ENCODE measurements around the gene REG3G. TPM values are rescaled to one million over a fixed set of nuclear protein-coding genes. Genes with fewer than 3 reads are reported as not detected.

REG3G gene
- not detected in 2 replicates for total RNA-seq (2012; rRNA removed)

GRCh38 chr2:79025421-79025820 lies at the start of gene REG3G:
REG3G (plus strand) TSS chr2:79025702; CDS start chr2:79026094, 392 bp downstream.
- no peak within 1 kb of the TSS for H3K4me3 ChIP-seq (ENCODE audit: low read length)
- no peaks in the 10 kb centered on the region for H3K4me1 ChIP-seq (ENCODE audit: control insufficient read depth, insufficient read depth, low read length)
- H3K9me3 ChIP-seq (replicated peaks; ENCODE audit: low read length): peaks cover 11% of the 10 kb centered on the region
- no peak within 1 kb of the TSS for H3K9ac ChIP-seq (ENCODE audit: low read depth, low read length)
- H3K4me2 ChIP-seq (ENCODE audit: low read length): no peak within 1 kb of the TSS
- no peaks in the 10 kb centered on the region for H3K27me3 ChIP-seq (ENCODE audit: control insufficient read depth, insufficient read depth, low read length)
- H3K36me3 ChIP-seq (ENCODE audit: insufficient read depth, low read length): no peaks in the 10 kb centered on the region

GRCh38 chr2:78977661-78978145 lies 47.8 kb upstream of the REG3G start:
- no peaks in the 10 kb centered on the region for H3K9me3 ChIP-seq (replicated peaks; ENCODE audit: low read length)
- H3K27me3 ChIP-seq (ENCODE audit: control insufficient read depth, insufficient read depth, low read length): no peaks in the 10 kb centered on the region
- no peaks in the 10 kb centered on the region for H3K4me1 ChIP-seq (ENCODE audit: control insufficient read depth, insufficient read depth, low read length)
- no peak overlapping the region for H3K4me3 ChIP-seq (ENCODE audit: low read length)
- no peak overlapping the region for H3K9ac ChIP-seq (ENCODE audit: low read depth, low read length)
- no peaks in the 10 kb centered on the region for H3K36me3 ChIP-seq (ENCODE audit: insufficient read depth, low read length)
- no peak overlapping the region for H3K4me2 ChIP-seq (ENCODE audit: low read length)

GRCh38 chr2:78978340-78978739 lies 47.2 kb upstream of the REG3G start:
- no peaks in the 10 kb centered on the region for H3K9me3 ChIP-seq (replicated peaks; ENCODE audit: low read length)
- H3K4me3 ChIP-seq (ENCODE audit: low read length): no peak overlapping the region
- H3K4me2 ChIP-seq (ENCODE audit: low read length): no peak overlapping the region
- no peaks in the 10 kb centered on the region for H3K36me3 ChIP-seq (ENCODE audit: insufficient read depth, low read length)
- H3K4me1 ChIP-seq (ENCODE audit: control insufficient read depth, insufficient read depth, low read length): no peaks in the 10 kb centered on the region
- no peaks in the 10 kb centered on the region for H3K27me3 ChIP-seq (ENCODE audit: control insufficient read depth, insufficient read depth, low read length)
- no peak overlapping the region for H3K9ac ChIP-seq (ENCODE audit: low read depth, low read length)

DNA sequence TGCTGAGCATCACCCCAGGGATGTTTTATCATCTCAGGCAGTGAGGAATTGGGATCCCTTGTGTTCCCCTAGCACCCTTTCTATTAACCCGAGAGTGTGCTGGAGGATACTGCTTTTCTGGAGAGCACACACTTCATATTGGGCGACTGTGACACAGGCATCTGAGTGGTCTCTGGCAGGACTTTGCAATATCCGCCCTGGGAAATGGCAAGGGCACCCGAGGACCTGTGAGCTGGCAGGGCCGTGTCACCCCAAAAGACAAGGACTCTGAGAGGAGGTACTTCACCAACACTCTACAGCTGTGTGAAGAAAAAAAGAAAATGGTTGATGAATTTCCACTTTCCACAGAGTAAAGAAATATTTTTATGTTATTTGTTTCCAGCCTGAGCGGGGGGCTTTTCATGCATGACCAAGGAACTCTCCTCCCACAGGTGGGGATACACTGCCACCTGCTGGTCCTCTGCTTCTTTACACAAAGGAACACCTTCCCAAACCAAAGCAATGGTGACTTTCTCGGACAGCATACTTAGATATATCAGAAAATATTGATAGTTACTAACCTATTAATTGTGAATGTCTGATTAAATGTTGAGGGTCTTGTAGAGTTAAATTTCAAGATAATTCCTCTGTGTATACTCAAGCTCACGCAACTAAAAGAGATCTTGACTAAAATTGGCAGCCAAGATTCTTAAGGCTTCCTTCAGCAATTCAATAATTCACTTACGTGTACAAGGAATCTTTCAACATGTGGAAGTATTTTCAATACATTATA lies 45.9 kb upstream of the REG3G start:
- no peak overlapping the region for H3K4me2 ChIP-seq (ENCODE audit: low read length)
- H3K9me3 ChIP-seq (replicated peaks; ENCODE audit: low read length): no peaks in the 10 kb centered on the region
- H3K36me3 ChIP-seq (ENCODE audit: insufficient read depth, low read length): no peaks in the 10 kb centered on the region
- no peak overlapping the region for H3K9ac ChIP-seq (ENCODE audit: low read depth, low read length)
- H3K4me3 ChIP-seq (ENCODE audit: low read length): no peak overlapping the region
- no peaks in the 10 kb centered on the region for H3K4me1 ChIP-seq (ENCODE audit: control insufficient read depth, insufficient read depth, low read length)
- H3K27me3 ChIP-seq (ENCODE audit: control insufficient read depth, insufficient read depth, low read length): no peaks in the 10 kb centered on the region

- Histone ChIP-seq H3K9ac (ENCODE audit: low read depth, low read length) (no peak overlapping the region), H3K4me2 (ENCODE audit: low read length) (no peak overlapping the region), H3K36me3 (ENCODE audit: insufficient read depth, low read length) (no peaks in the 10 kb centered on the region), H3K9me3 (replicated peaks; ENCODE audit: low read length) (no peaks in the 10 kb centered on the region), H3K27me3 (ENCODE audit: control insufficient read depth, insufficient read depth, low read length) (no peaks in the 10 kb centered on the region), H3K4me3 (ENCODE audit: low read length) (no peak overlapping the region), H3K4me1 (ENCODE audit: control insufficient read depth, insufficient read depth, low read length) (no peaks in the 10 kb centered on the region)
These were observed 45.4 kb upstream of the REG3G start for GRCh38 chr2:78980152-78980465.

- Histone ChIP-seq H3K36me3 (ENCODE audit: insufficient read depth, low read length) (no peaks in the 10 kb centered on the region), H3K9me3 (replicated peaks; ENCODE audit: low read length) (no peaks in the 10 kb centered on the region), H3K4me1 (ENCODE audit: control insufficient read depth, insufficient read depth, low read length) (no peaks in the 10 kb centered on the region), H3K9ac (ENCODE audit: low read depth, low read length) (no peak overlapping the region), H3K4me2 (ENCODE audit: low read length) (no peak overlapping the region), H3K4me3 (ENCODE audit: low read length) (no peak overlapping the region), H3K27me3 (ENCODE audit: control insufficient read depth, insufficient read depth, low read length) (no peaks in the 10 kb centered on the region)
These were observed 44.6 kb upstream of the REG3G start for GRCh38 chr2:78980871-78981270.

- no peaks in the 10 kb centered on the region for H3K9me3 ChIP-seq (replicated peaks; ENCODE audit: low read length)
- H3K4me2 ChIP-seq (ENCODE audit: low read length): no peak overlapping the region
- no peak overlapping the region for H3K4me3 ChIP-seq (ENCODE audit: low read length)
- no peaks in the 10 kb centered on the region for H3K27me3 ChIP-seq (ENCODE audit: control insufficient read depth, insufficient read depth, low read length)
- no peak overlapping the region for H3K9ac ChIP-seq (ENCODE audit: low read depth, low read length)
- H3K4me1 ChIP-seq (ENCODE audit: control insufficient read depth, insufficient read depth, low read length): no peaks in the 10 kb centered on the region
- H3K36me3 ChIP-seq (ENCODE audit: insufficient read depth, low read length): no peaks in the 10 kb centered on the region
These were observed 42.7 kb upstream of the REG3G start for GRCh38 chr2:78982638-78983330.

DNA sequence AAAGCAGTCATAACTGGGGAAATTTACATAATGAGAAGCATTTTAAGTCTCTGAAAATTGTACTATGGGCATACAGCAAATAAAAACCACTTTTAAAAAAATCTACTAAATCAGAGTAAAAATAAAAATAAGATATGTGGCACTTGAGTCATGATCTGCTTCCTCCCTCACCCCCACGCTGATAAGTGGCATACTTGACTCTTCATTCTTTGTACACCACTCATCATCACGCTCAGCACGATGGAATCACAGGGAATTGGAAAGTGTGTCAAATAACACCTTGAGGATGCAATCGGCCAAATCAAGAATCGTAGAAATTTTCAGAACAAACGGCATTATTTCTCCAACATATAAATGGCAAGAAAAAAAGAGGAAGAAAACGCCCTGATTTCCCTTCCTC lies 41.1 kb upstream of the REG3G start:
- Histone ChIP-seq H3K36me3 (ENCODE audit: insufficient read depth, low read length) (no peaks in the 10 kb centered on the region), H3K4me1 (ENCODE audit: control insufficient read depth, insufficient read depth, low read length) (no peaks in the 10 kb centered on the region)

GRCh38 chr2:78985558-78985957 lies 39.9 kb upstream of the REG3G start:
- no peaks in the 10 kb centered on the region for H3K27me3 ChIP-seq (ENCODE audit: control insufficient read depth, insufficient read depth, low read length)
- H3K36me3 ChIP-seq (ENCODE audit: insufficient read depth, low read length): no peaks in the 10 kb centered on the region

More for the DNA sequence above, 41.1 kb upstream of the REG3G start:
- no peak overlapping the region for H3K9ac ChIP-seq (ENCODE audit: low read depth, low read length)
- no peak overlapping the region for H3K4me3 ChIP-seq (ENCODE audit: low read length)
- no peak overlapping the region for H3K4me2 ChIP-seq (ENCODE audit: low read length)
- no peaks in the 10 kb centered on the region for H3K27me3 ChIP-seq (ENCODE audit: control insufficient read depth, insufficient read depth, low read length)
- H3K9me3 ChIP-seq (replicated peaks; ENCODE audit: low read length): no peaks in the 10 kb centered on the region

DNA sequence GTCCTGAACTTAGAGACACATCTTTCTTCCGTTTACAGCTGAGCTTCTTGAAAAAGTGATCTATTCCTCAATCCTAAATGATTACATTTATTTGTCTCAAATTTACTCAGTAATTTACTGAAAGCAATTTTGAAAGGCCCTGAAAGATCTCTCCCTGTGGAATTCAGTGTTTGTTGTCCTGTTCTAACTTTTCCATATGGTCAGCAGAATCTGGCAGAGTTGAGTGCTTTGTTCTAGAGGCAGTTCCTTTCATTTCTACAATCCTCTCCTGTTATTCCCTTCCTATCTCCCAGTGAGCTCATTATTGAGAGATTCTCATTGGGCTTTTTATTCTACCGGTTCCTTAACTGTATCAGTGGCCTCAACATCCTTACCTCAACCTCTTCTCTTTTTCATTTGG lies 36.5 kb upstream of the REG3G start:
- Histone ChIP-seq H3K36me3 (ENCODE audit: insufficient read depth, low read length) (no peaks in the 10 kb centered on the region), H3K9ac (ENCODE audit: low read depth, low read length) (no peak overlapping the region), H3K4me3 (ENCODE audit: low read length) (no peak overlapping the region), H3K9me3 (replicated peaks; ENCODE audit: low read length) (no peaks in the 10 kb centered on the region), H3K4me1 (ENCODE audit: control insufficient read depth, insufficient read depth, low read length) (no peaks in the 10 kb centered on the region), H3K4me2 (ENCODE audit: low read length) (no peak overlapping the region), H3K27me3 (ENCODE audit: control insufficient read depth, insufficient read depth, low read length) (no peaks in the 10 kb centered on the region)

More at GRCh38 chr2:78985558-78985957, 39.9 kb upstream of the REG3G start:
- Histone ChIP-seq H3K4me1 (ENCODE audit: control insufficient read depth, insufficient read depth, low read length) (no peaks in the 10 kb centered on the region), H3K9me3 (replicated peaks; ENCODE audit: low read length) (no peaks in the 10 kb centered on the region), H3K4me3 (ENCODE audit: low read length) (no peak overlapping the region), H3K4me2 (ENCODE audit: low read length) (no peak overlapping the region), H3K9ac (ENCODE audit: low read depth, low read length) (no peak overlapping the region)

DNA sequence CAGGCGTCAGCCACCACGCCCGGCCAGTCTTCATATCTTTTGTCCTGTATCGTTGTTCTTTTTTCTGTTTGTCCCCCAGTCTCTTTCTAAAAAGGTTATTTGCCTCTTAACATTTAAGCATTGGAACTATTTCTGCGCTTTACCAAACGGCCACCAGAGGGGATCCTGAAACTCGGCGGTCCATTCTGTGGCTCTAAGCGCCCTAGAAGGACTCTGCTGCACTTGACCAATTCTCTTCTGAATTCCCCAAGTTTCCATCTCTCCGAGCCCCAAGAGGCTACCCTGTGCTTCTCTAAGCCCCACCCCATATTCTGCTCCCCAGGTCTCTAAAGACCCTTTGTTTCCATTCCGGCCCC lies 33.1 kb upstream of the REG3G start:
- Histone ChIP-seq H3K9me3 (replicated peaks; ENCODE audit: low read length) (no peaks in the 10 kb centered on the region), H3K36me3 (ENCODE audit: insufficient read depth, low read length) (no peaks in the 10 kb centered on the region), H3K9ac (ENCODE audit: low read depth, low read length) (no peak overlapping the region), H3K4me2 (ENCODE audit: low read length) (no peak overlapping the region), H3K4me3 (ENCODE audit: low read length) (no peak overlapping the region), H3K4me1 (ENCODE audit: control insufficient read depth, insufficient read depth, low read length) (no peaks in the 10 kb centered on the region), H3K27me3 (ENCODE audit: control insufficient read depth, insufficient read depth, low read length) (no peaks in the 10 kb centered on the region)
